GM20431 (cell line): Measurements from ENCODE around the gene SLC17A9.

ENCODE experiments used
- in situ Hi-C: fragments of 300-500 bp; cut with MseI, MboI; formaldehyde crosslinking; loops from one replicate; pipeline ENCODE4 v1.15.0; 2020; ENCODE audit warnings: low sequenced_read_pairs; ENCODE audit not compliant: unreplicated experiment

The SLC17A9 gene, protein sequence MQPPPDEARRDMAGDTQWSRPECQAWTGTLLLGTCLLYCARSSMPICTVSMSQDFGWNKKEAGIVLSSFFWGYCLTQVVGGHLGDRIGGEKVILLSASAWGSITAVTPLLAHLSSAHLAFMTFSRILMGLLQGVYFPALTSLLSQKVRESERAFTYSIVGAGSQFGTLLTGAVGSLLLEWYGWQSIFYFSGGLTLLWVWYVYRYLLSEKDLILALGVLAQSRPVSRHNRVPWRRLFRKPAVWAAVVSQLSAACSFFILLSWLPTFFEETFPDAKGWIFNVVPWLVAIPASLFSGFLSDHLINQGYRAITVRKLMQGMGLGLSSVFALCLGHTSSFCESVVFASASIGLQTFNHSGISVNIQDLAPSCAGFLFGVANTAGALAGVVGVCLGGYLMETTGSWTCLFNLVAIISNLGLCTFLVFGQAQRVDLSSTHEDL

DNA sequence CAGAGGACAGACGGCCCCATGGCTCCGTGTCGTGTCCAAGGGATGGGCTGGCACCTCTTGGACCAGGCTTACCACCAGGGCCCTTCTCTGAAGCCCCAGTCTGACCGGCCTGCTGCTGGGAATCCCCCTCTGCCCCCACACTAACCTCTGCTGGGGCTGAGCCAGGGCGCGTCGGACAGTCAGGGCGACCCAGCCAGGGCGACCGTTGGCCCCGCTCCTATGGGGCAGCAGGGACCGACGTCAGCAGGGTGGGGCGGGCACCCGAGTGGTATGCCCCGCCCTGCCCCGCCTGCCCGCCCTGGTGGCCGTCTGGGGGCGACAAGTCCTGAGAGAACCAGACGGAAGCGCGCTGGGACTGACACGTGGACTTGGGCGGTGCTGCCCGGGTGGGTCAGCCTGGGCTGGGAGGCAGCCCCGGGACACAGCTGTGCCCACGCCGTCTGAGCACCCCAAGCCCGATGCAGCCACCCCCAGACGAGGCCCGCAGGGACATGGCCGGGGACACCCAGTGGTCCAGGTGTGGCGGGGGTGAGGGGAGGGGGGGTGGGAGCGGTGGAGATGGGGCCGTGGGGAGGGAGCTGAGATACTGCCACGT is at the start of gene SLC17A9:
Gene SLC17A9 (plus strand): TSS at position 337 of the 595 bp plus-strand sequence. CDS start 122 bp downstream, at position 459.
- in situ Hi-C loops: no loop called here

DNA sequence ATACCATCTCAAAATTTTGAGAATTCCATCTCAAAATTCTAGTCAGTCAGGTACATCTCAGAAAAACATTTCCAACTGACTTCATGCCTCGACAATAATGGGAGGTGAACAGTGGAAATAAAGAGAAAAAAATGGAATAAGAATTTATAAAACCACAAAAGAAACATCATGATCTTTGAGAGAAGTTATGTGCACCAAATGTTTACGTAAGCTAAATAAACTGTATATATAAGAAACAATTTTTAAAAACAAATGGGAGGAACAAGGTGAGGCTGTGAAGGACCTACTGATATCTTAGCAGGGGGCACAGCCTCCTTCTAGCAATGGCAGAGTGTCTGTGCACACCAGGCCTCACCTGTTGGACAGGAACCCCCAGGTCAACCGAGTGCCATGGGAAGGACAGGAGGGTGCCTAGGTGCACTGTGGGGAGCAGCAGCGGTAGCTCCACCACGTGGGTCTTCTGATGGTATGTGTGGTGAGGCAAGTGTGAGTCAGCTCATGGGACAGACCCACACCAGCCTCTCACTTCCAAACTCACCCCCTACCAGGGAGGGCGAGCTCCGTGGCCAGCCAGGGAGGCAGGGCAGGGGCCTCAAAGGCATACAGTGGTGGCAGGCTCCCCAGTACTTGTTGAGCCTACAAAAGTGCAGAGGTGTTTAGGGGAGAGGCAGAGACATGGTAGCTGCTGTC is 49.4 kb upstream of the SLC17A9 start:
- in situ Hi-C loops: no loop called here

DNA sequence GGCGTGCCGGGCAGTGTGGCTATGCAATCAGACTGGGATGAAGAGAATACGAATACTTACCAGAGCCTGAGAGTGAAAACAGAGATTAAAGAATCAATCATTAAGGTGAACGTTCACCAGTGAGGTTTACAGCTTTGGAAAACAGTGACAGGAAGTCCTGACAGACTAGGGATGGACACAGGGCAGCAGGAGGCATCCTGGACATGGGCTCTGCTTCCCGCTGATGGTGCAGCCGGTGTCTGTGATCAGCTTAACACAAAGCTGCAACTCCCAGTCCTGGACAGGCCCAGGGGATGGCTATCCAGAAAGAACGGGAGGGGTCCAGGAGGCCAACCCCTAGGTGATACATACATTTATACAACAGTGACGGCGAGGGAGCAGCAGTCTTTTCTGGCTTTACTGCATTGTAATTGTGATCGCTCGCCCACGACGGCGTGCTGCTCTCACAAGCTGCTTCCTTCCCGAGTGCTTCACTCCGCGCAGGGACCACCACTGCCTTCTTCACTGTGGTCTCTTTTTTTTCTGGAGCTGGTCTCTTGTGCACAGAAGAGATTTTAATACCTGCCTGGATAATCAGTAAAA is 46.9 kb upstream of the SLC17A9 start:
- in situ Hi-C loops: no loop called here

DNA sequence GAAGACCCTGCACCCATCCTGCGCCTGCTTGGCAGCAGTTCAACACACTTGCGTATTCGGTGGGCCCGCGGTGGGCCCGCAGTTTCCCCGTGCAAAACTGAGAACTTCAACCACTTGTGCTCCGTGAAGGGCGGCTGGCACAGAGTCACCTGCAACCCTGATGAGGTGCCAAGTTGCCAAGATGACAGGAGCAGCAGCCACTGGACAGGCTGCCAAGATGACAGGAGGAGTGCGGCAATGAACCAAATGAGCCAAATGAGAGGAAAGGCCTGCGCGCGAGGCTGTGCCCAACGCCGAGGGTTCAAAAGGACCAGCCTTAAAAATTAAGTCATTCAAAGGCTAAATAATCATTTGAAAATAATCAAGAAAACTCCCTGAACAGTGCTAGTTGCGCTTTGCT is 46.3 kb upstream of the SLC17A9 start:
- in situ Hi-C loops: no loop called here

DNA sequence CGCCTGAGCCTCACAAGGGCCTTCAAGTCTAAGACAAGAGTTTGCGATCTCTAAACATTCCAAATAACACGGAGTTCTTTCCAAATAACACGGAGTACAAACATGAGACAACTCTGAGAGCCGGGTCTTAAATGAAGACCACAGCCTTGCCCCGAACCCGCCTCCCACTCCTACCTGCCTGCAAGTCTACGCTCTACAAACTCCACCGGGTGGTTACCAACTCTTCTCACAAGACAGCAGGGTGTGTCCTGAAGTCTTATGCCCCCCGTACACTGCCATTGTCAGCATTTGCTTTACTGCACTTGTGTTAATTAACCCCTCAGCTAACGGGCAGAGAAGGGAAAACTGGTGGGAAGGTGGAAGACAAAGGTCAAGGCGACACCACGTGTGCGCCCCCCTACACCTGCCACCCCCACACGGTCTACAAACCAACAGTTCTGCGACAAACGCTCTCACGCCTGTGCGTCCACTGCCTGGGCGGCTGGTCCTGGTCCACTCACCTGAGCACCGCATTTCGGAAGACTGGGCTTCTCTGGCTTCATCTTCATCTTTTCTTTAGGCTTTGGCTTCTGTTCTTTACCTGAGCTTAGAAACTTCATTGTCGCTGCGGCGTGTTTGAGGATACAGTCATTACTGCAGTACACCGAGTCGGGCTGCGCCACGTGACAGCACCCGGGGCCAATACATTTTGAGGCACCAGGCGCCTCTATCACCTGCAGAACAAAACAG is 45.7 kb upstream of the SLC17A9 start:
- in situ Hi-C loops: no loop called here

DNA sequence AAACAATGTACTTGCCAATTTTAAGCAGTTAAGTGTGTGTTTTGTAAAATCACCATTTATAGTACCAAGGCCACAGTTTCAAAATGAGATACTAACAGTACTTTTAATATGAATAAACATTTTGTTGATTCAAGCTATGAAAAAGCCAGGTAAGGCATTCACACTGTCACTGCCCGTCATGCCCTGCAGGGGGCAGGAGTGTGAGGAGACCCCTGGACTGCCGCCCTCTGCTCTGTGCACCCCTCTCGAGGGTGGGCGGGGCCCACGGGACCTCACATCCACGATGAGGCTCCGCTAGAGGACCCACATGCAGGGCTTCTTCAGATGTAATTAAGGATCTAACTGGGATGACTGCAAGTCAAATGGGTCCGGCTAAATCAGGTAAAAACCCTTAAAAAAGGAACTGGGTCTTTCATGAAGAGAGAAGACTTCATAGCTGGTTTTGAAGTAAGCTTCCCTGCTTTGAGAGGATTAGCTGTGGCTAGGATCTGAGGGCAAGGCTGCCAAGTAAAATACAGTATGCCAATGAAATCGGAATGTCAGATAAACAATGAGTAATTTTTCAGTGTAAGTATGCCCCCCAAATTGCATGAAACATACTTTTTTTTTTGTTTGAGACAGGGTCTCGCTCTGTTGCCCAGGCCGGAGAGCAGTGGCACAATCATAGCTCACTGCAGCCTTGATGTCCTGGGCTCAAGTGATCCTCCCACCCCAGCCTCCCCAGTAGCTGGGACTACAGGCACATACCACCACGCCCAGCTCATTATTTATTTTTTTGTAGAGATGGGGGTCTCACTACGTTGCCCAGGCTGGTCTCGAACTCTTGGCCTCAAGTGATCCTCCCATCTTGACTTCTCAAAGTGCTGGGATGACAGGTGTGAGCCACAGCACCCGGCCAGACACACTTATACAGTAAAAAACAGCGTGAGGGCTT is 44.9 kb upstream of the SLC17A9 start:
- in situ Hi-C loops: no loop called here

DNA sequence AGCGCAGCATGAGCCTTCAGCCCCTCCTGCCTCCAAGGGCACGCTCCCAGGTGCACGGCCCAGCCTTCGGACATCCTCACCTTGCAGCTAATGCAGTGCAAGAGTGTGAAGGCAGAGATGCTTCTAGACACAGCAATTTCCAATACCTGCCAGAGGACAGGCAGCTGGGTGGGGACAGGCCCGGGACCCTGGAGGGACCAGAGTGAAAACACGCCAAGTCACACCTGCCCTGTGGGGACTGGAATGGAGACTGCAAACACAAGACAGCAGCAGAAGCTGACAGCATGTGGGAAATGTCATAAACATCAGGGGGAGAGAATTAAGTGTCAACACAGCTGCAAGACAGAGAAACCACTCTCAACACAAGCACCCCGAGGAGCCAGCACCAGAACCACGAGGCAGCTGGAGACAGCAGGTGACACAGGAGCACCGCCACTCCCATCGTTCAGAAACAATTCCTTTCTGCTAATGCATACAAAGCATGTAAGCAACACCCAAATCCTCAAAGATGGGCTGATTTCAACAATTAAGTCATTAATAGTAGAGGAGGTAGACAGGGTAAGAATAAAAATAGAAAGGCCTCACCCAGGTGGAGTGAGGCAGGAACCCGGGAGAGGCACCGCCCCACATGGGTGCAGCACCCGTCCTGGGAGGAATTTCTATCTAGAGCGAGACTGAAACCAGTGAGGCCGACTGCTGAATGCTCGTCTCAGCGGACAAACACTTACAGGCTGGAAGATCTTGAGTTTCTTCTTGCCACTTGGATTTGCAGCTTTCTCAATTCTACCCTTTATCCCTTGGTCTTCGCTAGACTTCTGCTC is 43.3 kb upstream of the SLC17A9 start:
- in situ Hi-C loops: no loop called here

DNA sequence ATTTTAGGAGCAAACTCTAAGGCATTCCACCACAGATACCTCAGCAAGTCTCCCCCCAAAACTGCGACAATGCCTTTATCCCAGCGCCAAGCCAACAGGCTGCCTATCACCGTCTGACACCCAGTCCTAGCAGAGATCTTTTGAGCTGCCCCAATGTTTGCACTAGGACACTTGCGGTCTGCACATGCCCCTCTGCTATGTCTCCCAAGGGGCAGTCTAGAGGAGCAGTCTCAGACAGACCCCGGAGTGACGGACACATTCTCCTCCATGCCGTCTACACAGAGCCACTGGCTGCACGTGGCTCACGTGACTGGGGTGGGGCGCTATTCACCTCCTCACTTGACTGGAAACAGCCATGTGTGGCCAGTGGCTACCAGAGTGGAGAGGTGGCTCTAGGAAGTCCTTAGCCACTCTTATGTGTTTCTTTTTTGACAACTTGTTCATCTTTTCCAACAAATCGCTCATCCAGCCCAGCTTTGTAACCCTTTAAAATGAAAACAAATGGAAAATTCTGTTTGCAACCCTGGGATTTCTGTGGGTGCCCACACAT is 42.2 kb upstream of the SLC17A9 start:
- in situ Hi-C loops: no loop called here

DNA sequence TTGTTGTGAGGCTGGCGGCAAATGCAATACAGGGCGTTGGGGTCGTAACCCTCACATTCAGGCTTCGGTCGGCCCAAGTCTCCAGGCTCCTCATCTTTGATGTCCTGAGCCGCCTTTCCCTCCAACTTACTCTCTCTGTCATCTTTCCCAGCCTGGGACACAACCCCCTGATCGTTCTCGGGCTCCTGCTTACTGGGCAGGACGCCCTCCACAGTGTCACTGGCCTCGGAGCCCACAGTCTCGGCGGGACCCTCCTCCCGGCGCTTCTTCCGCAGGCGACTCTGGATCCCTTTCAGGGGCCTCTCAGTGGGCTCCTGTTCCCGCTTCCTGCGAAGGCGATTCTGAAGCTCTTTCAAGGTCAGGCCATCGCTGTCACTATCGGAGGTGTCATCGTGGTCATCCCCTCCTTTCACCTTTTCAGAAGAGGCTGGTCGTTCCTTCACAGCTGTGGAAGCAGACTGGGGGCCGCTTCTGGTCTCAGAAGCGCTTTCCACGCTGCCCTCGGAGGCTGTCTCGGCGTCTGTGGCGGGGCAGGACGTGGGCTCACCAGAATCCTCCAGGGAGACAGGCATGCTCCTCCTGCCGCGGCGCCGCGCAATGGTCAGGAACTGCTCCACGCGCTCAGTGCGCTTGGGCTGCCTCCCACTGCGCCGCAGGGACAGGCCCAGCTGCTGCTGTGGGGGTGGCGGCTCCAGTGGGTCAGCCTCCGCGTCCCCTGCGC is 41.6 kb upstream of the SLC17A9 start:
- in situ Hi-C loops: no loop called here

DNA sequence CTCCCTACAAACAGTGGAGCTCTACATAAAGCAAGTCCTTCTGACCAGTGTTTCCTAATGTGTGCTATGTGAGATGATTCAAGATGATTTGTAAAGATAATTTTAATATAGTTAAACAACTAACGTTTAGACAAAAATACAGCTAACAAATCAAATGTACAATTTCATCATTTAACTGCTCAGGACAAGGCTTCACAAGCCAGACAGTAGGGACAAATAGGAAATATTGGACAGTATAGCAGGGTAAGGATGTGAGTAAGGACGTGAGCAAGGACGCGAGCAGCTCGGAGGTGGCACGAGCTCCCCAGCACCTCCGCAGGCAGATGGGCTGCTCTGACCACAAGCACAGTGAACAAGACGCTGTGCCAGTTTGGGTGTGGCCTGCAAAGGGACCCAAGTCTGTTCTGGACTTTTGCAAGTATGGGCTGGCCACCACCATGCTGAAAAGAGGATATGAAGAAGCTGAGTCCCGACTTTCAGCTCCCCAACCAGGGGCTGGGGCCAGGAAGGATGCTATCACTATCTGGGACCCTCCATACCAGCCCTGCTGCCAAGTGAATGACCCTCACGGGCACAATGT is 40.7 kb upstream of the SLC17A9 start:
- in situ Hi-C loops: no loop called here

DNA sequence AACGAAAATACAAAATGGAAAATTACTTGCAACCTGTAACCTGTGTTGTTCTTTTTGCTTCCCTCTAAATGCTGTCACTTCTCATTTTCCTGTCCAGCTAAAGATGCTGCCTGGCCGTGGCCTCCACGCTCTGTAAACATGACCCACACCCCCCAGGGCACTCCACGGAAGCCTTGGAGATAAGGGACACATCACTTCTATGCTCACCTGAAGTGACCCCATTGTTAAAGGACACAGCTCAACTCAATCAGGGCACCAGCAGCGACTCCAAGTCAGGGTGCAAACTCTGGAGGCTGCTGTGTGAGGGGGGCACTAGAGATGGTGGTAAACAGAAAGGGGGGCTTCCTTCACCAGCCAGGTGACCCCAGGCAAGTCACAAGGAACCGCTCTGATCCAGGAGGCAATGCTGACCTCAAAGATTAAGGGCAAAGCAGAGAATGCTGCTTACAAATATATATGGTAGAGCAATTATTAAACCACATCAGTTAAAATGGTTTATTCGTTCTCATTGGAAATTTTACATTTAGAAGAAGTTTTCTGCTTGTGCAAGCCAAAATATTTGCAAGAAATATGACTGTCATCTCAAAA is 39.4 kb upstream of the SLC17A9 start:
- in situ Hi-C loops: no loop called here

DNA sequence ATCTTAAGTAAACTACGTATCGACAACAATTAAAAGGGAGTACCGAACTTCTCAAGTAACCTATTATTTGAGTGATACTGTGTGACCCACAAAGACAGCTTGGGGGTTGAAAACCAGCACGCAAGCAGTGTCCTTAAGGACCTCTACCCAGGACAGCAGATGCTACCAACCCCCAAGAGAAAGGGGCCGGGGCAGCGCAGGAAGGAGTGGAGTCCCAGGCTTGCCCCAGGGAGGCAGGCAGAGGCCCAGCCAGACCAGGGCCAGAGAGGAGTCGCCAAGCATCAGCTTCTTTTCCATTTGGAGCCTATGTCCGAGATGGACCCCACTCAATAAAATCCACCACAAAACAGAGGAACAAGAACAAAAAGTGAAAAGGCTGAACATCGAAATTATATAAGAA is 38.1 kb upstream of the SLC17A9 start:
- in situ Hi-C loops: no loop called here

DNA sequence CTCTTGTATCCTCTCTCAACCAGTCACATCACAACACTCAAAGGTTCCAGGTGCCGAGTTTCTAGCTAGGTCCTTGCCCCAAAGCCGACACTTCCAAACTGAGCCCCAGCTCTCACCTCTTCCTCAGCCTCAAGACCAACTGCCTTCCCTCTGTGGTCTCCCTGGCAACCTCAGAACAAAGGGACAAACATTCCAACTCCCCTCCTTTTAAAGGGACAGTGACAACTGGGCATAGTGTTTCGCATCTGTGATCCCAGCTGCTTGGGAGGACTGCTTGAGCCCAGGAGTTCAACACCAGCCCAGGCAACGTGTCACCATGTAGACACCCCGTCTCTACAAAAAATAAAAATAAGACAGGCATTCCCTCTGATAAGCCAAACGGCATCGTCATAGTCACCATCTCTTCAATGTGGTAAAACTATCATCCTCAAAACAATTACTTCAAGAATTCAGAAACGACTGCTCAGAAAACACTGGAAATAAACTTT is 37.5 kb upstream of the SLC17A9 start:
- in situ Hi-C loops: no loop called here

DNA sequence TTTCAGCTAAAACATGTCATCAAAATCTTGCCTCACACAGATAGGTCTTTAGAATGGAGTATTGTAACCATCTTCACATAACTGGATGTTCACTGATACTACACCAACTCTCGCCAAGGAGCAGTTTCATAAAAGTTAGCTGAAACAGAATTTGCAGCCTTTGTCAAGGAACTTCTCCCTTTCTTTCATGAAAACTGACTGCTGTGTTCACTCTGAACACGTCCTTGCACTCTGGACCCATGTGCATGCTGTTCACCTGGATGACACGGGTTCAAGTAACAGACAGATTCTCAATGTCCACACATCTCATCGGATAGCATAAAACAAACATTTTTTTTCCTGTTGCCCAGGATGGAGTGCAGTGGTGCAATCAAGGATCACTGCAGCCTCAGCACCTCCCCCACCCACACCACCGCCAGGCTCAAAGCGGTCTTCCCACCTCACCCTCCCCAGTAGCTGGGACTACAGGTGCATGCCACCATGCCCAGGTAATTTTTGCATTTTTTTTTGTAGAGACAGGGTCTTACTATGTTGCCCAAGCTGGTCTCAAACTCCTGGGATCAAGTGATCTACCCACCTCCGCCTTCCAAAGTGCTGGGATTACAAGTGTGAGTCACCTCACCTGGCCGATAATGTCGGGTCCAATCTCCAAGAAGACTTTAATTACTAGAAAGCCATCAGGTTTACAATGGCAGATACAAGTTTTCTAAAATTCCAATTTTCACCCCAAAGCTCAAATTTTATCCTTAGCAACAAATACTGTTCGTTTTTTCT is 35.6 kb upstream of the SLC17A9 start:
- in situ Hi-C loops: no loop called here

DNA sequence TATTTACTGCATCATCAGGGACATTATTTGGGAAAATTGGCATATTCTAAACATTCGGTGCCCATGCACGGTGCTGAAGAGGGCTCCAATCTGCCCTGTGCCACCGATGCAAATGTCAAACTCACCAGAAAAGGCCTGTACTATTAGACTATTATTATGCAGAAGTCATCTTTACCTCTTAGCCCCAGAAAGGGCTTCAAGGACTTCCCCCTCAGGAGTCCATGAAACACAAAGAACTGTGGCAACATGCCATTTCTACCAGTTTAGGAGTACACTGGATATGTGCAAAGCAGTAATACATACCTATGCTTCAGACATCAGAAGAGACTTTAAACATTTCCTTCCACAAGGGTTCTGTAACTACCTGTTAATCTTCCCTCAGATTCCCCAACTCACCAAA is 34.8 kb upstream of the SLC17A9 start:
- in situ Hi-C loops: no loop called here

DNA sequence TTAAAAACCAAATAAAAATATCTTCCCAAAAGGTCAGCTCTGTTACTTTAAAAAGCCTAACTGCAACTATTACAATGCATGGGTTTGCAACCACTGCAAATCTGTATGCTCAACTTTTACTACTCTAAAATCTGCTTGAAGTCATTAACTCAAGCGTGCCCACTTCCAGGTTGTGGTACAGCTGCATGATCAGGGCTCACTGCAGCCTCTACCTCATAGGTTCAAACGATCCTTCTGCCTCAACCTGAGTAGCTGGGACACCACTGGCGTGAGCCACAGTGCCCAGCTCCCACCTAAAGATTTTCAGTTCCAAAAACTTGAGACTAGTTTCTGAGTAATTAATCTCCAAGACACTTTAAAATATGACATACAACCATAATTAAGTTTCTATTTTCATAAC is 34.4 kb upstream of the SLC17A9 start:
- in situ Hi-C loops: no loop called here
